Astrocyte (in vitro differentiated cells and primary cell): ENCODE results near the gene ATG4D. TPM values are rescaled to one million over a fixed set of nuclear protein-coding genes. Genes with fewer than 3 reads are reported as not detected.

ENCODE experiments used
- DNase-seq: peaks from one replicate; pipeline ENCODE4 v3.0.0-alpha.2; 2010; ENCODE audit warnings: low read depth
- FAIRE-seq: peaks from 2 replicates; lab custom pipeline; 2011; peaks lifted over from hg19 to GRCh38; lab: Jason Lieb, UNC
- H2AFZ ChIP-seq: 2 replicates; pipeline ENCODE4 v1.6.0; 2012; ENCODE audit warnings: low read depth, low read length, inconsistent platforms
- H3K27ac ChIP-seq: 2 replicates; pipeline ENCODE4 v1.5.1; 2011; ENCODE audit warnings: low read depth, low read length, inconsistent platforms
- H3K27me3 ChIP-seq: 2 replicates; pipeline ENCODE4 v1.6.0; 2011; ENCODE audit warnings: low read length, inconsistent platforms; ENCODE audit not compliant: insufficient read depth
- H3K36me3 ChIP-seq: 2 replicates; pipeline ENCODE4 v1.5.1; 2011; ENCODE audit warnings: low read length, inconsistent platforms; ENCODE audit not compliant: insufficient read depth
- H3K4me1 ChIP-seq: 2 replicates; pipeline ENCODE4 v1.5.1; 2011; ENCODE audit warnings: low read length, inconsistent platforms; ENCODE audit not compliant: insufficient read depth
- H3K4me2 ChIP-seq: 2 replicates; pipeline ENCODE4 v1.6.0; 2012; ENCODE audit warnings: low read length, inconsistent platforms
- H3K4me3 ChIP-seq: 2 replicates; pipeline ENCODE4 v1.5.1; 2011; ENCODE audit warnings: low read depth, mild to moderate bottlenecking, low read length, inconsistent platforms; ENCODE audit not compliant: insufficient read depth
- H3K79me2 ChIP-seq: 2 replicates; pipeline ENCODE4 v1.6.0; 2012; ENCODE audit warnings: mild to moderate bottlenecking, low read length, inconsistent platforms; ENCODE audit not compliant: insufficient read depth
- H3K9ac ChIP-seq: 2 replicates; pipeline ENCODE4 v1.6.0; 2012; ENCODE audit warnings: mild to moderate bottlenecking, low read length, inconsistent platforms
- H3K9me3 ChIP-seq: 2 replicates; pipeline ENCODE4 v1.5.1; 2012; ENCODE audit warnings: low read depth, mild to moderate bottlenecking, low read length, inconsistent platforms; ENCODE audit not compliant: insufficient read depth
- H4K20me1 ChIP-seq: 2 replicates; pipeline ENCODE4 v1.6.0; 2012; ENCODE audit warnings: low read length, inconsistent platforms; ENCODE audit not compliant: insufficient read depth
- H3K27ac Mint-ChIP-seq: one replicate; pipeline ENCODE4 v1.8.0; 2021; ENCODE audit warnings: mild to moderate bottlenecking, mixed read lengths; ENCODE audit not compliant: unreplicated experiment
- H3K27me3 Mint-ChIP-seq: one replicate; pipeline ENCODE4 v1.8.0; 2021; ENCODE audit warnings: low read depth, mixed read lengths; ENCODE audit not compliant: unreplicated experiment
- H3K36me3 Mint-ChIP-seq: one replicate; pipeline ENCODE4 v1.8.0; 2021; ENCODE audit warnings: low read depth, mixed read lengths; ENCODE audit not compliant: unreplicated experiment
- H3K4me1 Mint-ChIP-seq: one replicate; pipeline ENCODE4 v1.8.0; 2021; ENCODE audit warnings: low read depth, mixed read lengths; ENCODE audit not compliant: unreplicated experiment
- H3K4me3 Mint-ChIP-seq: one replicate; pipeline ENCODE4 v1.8.0; 2021; ENCODE audit warnings: mild to moderate bottlenecking, moderate library complexity, mixed read lengths; ENCODE audit not compliant: unreplicated experiment
- H3K9me3 Mint-ChIP-seq: one replicate; pipeline ENCODE4 v1.8.0; 2021; ENCODE audit warnings: mild to moderate bottlenecking, mixed read lengths; ENCODE audit not compliant: unreplicated experiment
- CTCF ChIP-seq: IDR thresholded peaks from 2 replicates; pipeline ENCODE4 v1.5.1; 2011; ENCODE audit warnings: low read depth, mild to moderate bottlenecking, inconsistent platforms, low read length, moderate library complexity; ENCODE audit not compliant: insufficient read depth
- EZH2 ChIP-seq: IDR thresholded peaks from 2 replicates; pipeline ENCODE4 v1.6.1; 2012; ENCODE audit warnings: mild to moderate bottlenecking, low read length, inconsistent platforms; ENCODE audit not compliant: insufficient read depth
- total RNA-seq: library from RNA; stranded (reverse); gene quantifications from 2 replicates; pipeline ENCODE4 v1.2.1, GENCODE V29; 2021

The ATG4D gene
- total RNA-seq, 1 donor from 2014 or later = 23.5 TPM

GRCh38 chr19:10502524-10503001, 41.1 kb upstream of the ATG4D start:
- no peak for FAIRE-seq

GRCh38 chr19:10503002-10503789, 40.5 kb upstream of the ATG4D start, which contains the start of gene KEAP1:
Gene KEAP1, minus strand, starts transcription at chr19:10503356. Its CDS starts 3,323 bp downstream, at chr19:10500033.
- Histone ChIP-seq H3K9me3 (no peaks in the 10 kb centered on the region), H2AFZ (peak within 1 kb of the TSS; percentile 92), H3K9ac (peak within 1 kb of the TSS; percentile 100), H4K20me1 (peaks cover 21% of the 10 kb centered on the region), H3K79me2 (peaks cover 35% of the 10 kb centered on the region), H3K27me3 (no peaks in the 10 kb centered on the region), H3K4me2 (peak within 1 kb of the TSS; percentile 95), H3K4me3 (peak within 1 kb of the TSS; percentile 91), H3K27ac (peak within 1 kb of the TSS; percentile 98), H3K36me3 (no peaks in the 10 kb centered on the region), H3K4me1 (peaks cover 7% of the 10 kb centered on the region)
- no peaks in the 10 kb centered on the region for H3K9me3 Mint-ChIP-seq
- DNase-seq (no peak), FAIRE-seq (no peak)
- H3K27ac Mint-ChIP-seq = peak within 1 kb of the TSS; percentile 87
- H3K4me3 Mint-ChIP-seq = peak within 1 kb of the TSS; percentile 92
- no peaks in the 10 kb centered on the region for H3K27me3 Mint-ChIP-seq
- H3K36me3 Mint-ChIP-seq = peaks cover 18% of the 10 kb centered on the region
- TF ChIP-seq EZH2 (no peak), CTCF (no peak)
- H3K4me1 Mint-ChIP-seq = peaks cover 3% of the 10 kb centered on the region

More at GRCh38 chr19:10502524-10503001, 41.1 kb upstream of the ATG4D start:
- peak overlapping the region; percentile 100 for H3K9ac ChIP-seq
- Mint-ChIP-seq H3K27ac (peak overlapping the region; percentile 87), H3K9me3 (no peaks in the 10 kb centered on the region), H3K27me3 (no peaks in the 10 kb centered on the region), H3K36me3 (peaks cover 18% of the 10 kb centered on the region), H3K4me1 (peaks cover 3% of the 10 kb centered on the region), H3K4me3 (peak overlapping the region; percentile 92)
- peak overlapping the region; percentile 92 for H2AFZ ChIP-seq
- no peaks in the 10 kb centered on the region for H3K9me3 ChIP-seq
- no peak for TF ChIP-seq CTCF
- no peak for TF ChIP-seq EZH2
- H3K27ac ChIP-seq = peak overlapping the region; percentile 98
- peak overlapping the region; percentile 91 for H3K4me3 ChIP-seq
- H3K4me2 ChIP-seq = peak overlapping the region; percentile 95
- H3K4me1 ChIP-seq = peaks cover 7% of the 10 kb centered on the region
- peaks cover 37% of the 10 kb centered on the region for H3K79me2 ChIP-seq
- peak; percentile 68 for DNase-seq
- H3K36me3 ChIP-seq = peaks cover 1% of the 10 kb centered on the region
- H4K20me1 ChIP-seq = peaks cover 24% of the 10 kb centered on the region
- H3K27me3 ChIP-seq = no peaks in the 10 kb centered on the region
